Body of pancreas (tissue), 4 donors: ENCODE measurements around the gene FKRP.
A peak's percentile ranks its signal among the peaks of the same experiment; 100 is the strongest.

Experiments used
- CTCF ChIP-seq, 7 experiments: fragments of 450-650 bp in 4 of 7; fragments of 200-600 bp in 3 of 7; sonication (generic) in 3 of 7; IDR thresholded peaks; one replicate each; pipeline ENCODE4 v1.5.1; 2016 to 2019; ENCODE audit warnings: antibody characterized with exemption in 7 of 7
- POLR2A ChIP-seq, 3 donors: fragments of 450-650 bp; IDR thresholded peaks; one replicate each; pipeline ENCODE4 v1.6.1; 2016; ENCODE audit warnings: antibody characterized with exemption in 3 of 3, mild to moderate bottlenecking in 2 of 3

GRCh38 chr19:46788262-46788967 lies 42.6 kb downstream of the FKRP start, which contains the start of gene SLC1A5:
- TF ChIP-seq CTCF (IDR thresholded peaks at IDR 0.05) (no peak), POLR2A (IDR thresholded peaks at IDR 0.05) (peak; percentile 91 to 96 (median 93))
